Colonic mucosa (tissue), 4 donors: ENCODE measurements around the gene PRELID3B. TPM values are rescaled to one million over a fixed set of nuclear protein-coding genes. Genes with fewer than 3 reads are reported as not detected.

Experiments used
- DNase-seq: peaks from one replicate; pipeline ENCODE4 v3.0.0-alpha.2; 2020
- H3K27ac ChIP-seq: fragments of 200-600 bp; one replicate; pipeline ENCODE4 v1.8.0; 2021
- H3K27me3 ChIP-seq: fragments of 200-600 bp; one replicate; pipeline ENCODE4 v1.8.0; 2021
- H3K36me3 ChIP-seq: fragments of 200-600 bp; one replicate; pipeline ENCODE4 v1.8.0; 2021
- H3K4me1 ChIP-seq: fragments of 200-600 bp; one replicate; pipeline ENCODE4 v1.8.0; 2021; ENCODE audit warnings: mild to moderate bottlenecking
- H3K4me3 ChIP-seq: fragments of 200-600 bp; one replicate; pipeline ENCODE4 v1.8.0; 2021
- H3K9ac ChIP-seq, 2 donors: one replicate each; pipeline ENCODE4 v1.7.0; 2013; ENCODE audit warnings: control low read depth in 2 of 2, low read depth in 2 of 2, low read length in 2 of 2
- H3K9me3 ChIP-seq: fragments of 200-600 bp; one replicate; pipeline ENCODE4 v1.8.0; 2021
- intact Hi-C: fragments of 100-400 bp; cut with DNase I; formaldehyde crosslinking; loops from one replicate; pipeline ENCODE4 v1.14.1; 2022
- total RNA-seq, 2 donors: library from RNA; stranded (reverse); fragmentation: NEBNext Ultra II Directional in 1 of 2; extraction: Animal tissue kit (Norgen Biotek cat#: 25700) in 1 of 2; gene quantifications; one replicate each; pipeline ENCODE4 v1.2.1, GENCODE V29; 2021
- TF ChIP-seq, protein P1 (sequence below): fragments of 200-600 bp; IDR thresholded peaks from one replicate; pipeline ENCODE4 v1.8.0; 2022; ENCODE audit warnings: antibody characterized with exemption, mild to moderate bottlenecking
- donor health status: healthy.
- donor health status: DM: no; HTN: no; CAD: no.
- donor health status: DM: no; HTN: no; CAD: no.

PRELID3B gene
- total RNA-seq, 2 donors from 2014 or later: 138 to 141 TPM

DNA sequence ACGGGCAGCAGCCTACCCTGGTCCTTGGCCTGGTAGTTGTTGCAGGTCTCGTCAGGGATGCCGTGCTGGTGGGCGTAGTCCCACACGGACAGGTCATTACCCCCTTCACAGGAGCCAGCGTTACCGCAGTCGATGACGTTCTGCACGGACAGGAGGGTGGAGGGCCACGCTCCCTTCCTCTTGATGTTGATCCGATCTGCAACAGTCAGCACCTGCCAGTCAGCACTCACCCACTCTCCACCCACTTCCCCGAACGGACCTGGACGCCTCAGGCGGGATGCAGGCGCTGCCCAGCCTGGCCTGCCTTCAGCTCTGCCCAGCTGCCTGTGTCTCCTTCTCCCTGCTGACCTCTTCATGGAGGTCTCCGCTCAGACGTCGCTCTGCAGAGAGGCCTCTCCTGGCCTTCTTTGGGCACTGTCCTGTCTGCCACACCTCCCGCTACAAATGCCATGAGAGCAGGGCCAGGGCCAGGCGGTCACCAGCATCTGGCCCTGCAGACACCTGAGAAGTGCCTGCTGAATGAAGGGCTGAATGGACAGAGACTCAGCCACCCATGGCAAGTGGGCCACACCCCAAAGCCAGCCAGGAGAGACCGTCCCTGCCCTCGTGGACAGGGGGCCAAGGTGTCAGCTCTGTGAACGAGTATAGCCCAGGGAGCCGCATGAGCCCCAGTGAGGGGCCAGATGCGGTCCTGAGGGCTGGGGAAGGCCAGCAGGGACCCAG is 41.0 kb downstream of the PRELID3B start:
- no peak for DNase-seq

DNA sequence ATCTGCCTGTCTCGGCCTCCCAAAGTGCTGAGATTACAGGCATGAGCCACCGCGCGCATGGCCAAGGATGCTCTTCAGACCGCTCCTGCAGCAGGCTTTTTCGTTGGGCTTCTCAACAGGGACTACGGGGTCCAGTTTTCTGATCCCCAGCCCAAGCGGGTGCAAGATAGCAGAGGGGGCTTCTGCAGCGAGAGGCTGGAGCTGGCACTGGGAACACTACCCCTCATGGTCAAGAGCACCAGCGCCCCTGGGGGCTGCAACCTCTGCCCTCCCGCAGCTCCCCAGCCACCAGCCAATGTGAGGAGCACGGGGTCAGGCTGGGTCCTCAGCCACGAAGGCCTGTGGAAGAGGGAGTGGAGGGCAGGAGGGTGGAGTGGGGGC is 41.5 kb downstream of the PRELID3B start:
- intact Hi-C loops: no loop called here
- no peak overlapping the region for H3K9ac ChIP-seq
- no peak overlapping the region for H3K4me3 ChIP-seq
- no peaks in the 10 kb centered on the region for H3K36me3 ChIP-seq
- no peaks in the 10 kb centered on the region for H3K9me3 ChIP-seq
- peaks cover 9% of the 10 kb centered on the region for H3K4me1 ChIP-seq
- H3K27ac ChIP-seq: no peak overlapping the region
- H3K27me3 ChIP-seq: no peaks in the 10 kb centered on the region
- TF ChIP-seq, protein P1, sequence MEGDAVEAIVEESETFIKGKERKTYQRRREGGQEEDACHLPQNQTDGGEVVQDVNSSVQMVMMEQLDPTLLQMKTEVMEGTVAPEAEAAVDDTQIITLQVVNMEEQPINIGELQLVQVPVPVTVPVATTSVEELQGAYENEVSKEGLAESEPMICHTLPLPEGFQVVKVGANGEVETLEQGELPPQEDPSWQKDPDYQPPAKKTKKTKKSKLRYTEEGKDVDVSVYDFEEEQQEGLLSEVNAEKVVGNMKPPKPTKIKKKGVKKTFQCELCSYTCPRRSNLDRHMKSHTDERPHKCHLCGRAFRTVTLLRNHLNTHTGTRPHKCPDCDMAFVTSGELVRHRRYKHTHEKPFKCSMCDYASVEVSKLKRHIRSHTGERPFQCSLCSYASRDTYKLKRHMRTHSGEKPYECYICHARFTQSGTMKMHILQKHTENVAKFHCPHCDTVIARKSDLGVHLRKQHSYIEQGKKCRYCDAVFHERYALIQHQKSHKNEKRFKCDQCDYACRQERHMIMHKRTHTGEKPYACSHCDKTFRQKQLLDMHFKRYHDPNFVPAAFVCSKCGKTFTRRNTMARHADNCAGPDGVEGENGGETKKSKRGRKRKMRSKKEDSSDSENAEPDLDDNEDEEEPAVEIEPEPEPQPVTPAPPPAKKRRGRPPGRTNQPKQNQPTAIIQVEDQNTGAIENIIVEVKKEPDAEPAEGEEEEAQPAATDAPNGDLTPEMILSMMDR: no peak
- no peak for DNase-seq

More for the DNA sequence above, 41.0 kb downstream of the PRELID3B start:
- Histone ChIP-seq H3K4me1 (peaks cover 10% of the 10 kb centered on the region), H3K36me3 (no peaks in the 10 kb centered on the region), H3K27ac (no peak overlapping the region), H3K9me3 (no peaks in the 10 kb centered on the region), H3K9ac (no peak overlapping the region), H3K4me3 (no peak overlapping the region), H3K27me3 (no peaks in the 10 kb centered on the region)
- TF ChIP-seq, protein P1: no peak
- intact Hi-C loops: no loop called here

DNA sequence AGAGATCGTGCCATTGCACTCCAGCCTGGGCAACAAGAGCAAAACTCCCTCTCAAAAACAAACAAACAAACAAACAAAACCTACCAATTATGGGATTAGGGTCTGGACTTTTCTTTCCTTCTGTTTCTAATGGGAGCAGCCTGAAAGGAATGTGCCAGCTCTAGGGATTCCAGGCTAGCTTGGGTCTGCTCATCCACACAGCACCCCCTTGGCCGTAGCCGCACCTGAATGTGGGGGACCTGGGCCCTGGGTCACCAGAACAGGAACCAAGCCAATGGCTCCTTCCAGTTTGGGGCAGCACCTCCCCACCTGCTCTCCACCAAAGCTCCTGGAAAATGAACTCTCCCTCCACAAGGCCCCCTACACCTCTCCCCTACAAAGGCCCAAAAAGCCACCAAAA is 42.3 kb downstream of the PRELID3B start:
- H3K36me3 ChIP-seq: no peaks in the 10 kb centered on the region
- H3K9me3 ChIP-seq: no peaks in the 10 kb centered on the region
- H3K27me3 ChIP-seq: no peaks in the 10 kb centered on the region
- DNase-seq: no peak
- no peak overlapping the region for H3K9ac ChIP-seq
- H3K4me3 ChIP-seq: no peak overlapping the region
- intact Hi-C loops: no loop called here
- peaks cover 1% of the 10 kb centered on the region for H3K4me1 ChIP-seq
- TF ChIP-seq, protein P1: no peak
- H3K27ac ChIP-seq: no peak overlapping the region

DNA sequence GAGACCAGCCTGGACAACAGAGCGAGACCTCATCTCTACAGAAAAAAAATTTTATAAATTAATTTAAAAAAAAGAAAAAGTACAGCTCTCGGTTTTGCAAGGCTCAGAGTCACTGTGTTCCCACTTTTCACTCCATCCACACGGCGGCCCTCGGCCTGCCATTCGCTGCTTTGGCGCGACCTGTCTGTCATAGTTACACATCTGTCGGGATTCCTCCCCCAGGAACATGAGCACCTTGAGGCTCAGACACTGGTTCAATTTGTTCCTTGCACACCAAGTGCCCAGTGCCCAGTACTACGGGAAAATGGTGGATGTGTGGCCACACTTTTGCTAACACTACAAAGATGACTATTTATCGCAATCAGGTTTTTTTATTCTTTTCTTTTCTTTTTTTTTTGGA is 43.9 kb downstream of the PRELID3B start:
- no peak for DNase-seq
- Histone ChIP-seq H3K9ac (no peak overlapping the region), H3K27me3 (no peaks in the 10 kb centered on the region), H3K27ac (no peak overlapping the region), H3K36me3 (peaks cover 1% of the 10 kb centered on the region), H3K4me1 (no peaks in the 10 kb centered on the region), H3K9me3 (no peaks in the 10 kb centered on the region), H3K4me3 (no peak overlapping the region)
- intact Hi-C loops: no loop called here
- TF ChIP-seq, protein P1: no peak

DNA sequence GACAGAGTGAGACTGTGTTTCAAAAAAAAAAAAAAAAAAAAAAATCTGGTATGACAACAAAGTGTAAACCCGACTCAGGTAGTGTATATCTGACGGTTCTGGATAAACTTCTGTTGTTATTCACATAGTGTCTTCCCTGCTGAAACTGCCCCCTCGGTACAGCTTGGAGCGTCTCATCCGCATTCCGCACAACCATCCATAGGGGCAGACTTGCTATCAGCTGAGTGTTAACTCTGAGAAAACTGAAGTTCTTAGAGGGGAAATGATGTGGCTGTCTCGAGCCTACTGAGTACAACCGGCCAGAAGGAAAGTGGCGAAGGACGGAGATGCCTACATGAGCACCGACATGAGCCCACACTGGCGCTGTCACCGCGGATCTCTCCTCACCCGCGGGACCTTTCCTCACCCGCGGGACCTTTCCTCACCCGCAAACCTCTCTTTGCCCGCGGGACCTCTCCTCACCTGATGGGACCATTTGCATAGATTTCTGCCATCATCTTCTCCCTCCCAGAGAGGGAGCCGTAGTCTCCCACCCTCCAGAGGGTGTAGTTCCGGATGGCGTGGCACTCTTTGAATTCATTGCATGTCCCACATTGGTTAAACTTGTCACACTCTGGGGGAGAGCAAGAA is 45.3 kb downstream of the PRELID3B start:
- H3K36me3 ChIP-seq: peaks cover 15% of the 10 kb centered on the region
- TF ChIP-seq, protein P1: no peak
- intact Hi-C loops: no loop called here

More for the DNA sequence above, 45.3 kb downstream of the PRELID3B start:
- DNase-seq: no peak
- Histone ChIP-seq H3K9me3 (no peaks in the 10 kb centered on the region), H3K4me3 (no peak overlapping the region), H3K27me3 (no peaks in the 10 kb centered on the region), H3K27ac (no peak overlapping the region), H3K4me1 (no peaks in the 10 kb centered on the region), H3K9ac (no peak overlapping the region)
